Ectodermal cell (in vitro differentiated cells): Measurements from ENCODE around the gene IL21R.
"Not testable (repeated sequence)": the region's sequence is repeated elsewhere in the genome, so short reads cannot be mapped to it uniquely, and the experiment has no call there.

Source experiments
- H3K27ac ChIP-seq: 2 replicates; pipeline ENCODE4 v1.7.0; 2013; ENCODE audit warnings: mild to moderate bottlenecking, low read depth, low read length; ENCODE audit not compliant: insufficient read depth, poor library complexity, severe bottlenecking
- H3K27me3 ChIP-seq: 2 replicates; pipeline ENCODE4 v1.7.0; 2013; ENCODE audit warnings: mild to moderate bottlenecking, low read length; ENCODE audit not compliant: insufficient read depth, control insufficient read depth, poor library complexity, severe bottlenecking
- H3K36me3 ChIP-seq: one replicate; pipeline ENCODE4 v1.7.0; 2013; ENCODE audit warnings: low read length; ENCODE audit not compliant: control insufficient read depth, insufficient read depth
- H3K4me1 ChIP-seq: one replicate; pipeline ENCODE4 v1.7.0; 2013; ENCODE audit warnings: low read length; ENCODE audit not compliant: control insufficient read depth, insufficient read depth
- H3K4me3 ChIP-seq: 2 replicates; pipeline ENCODE4 v1.7.0; 2013; ENCODE audit warnings: low read depth, low read length, control low read depth; ENCODE audit not compliant: insufficient read depth
- H3K9me3 ChIP-seq: 2 replicates; pipeline ENCODE4 v1.7.0; 2013; ENCODE audit warnings: mild to moderate bottlenecking, low read length, moderate library complexity; ENCODE audit not compliant: control insufficient read depth
- WGBS, 2 experiments: methylation state at CpG; one replicate each; pipeline ENCODE4 v1.1.7; 2013; ENCODE audit warnings: missing lambda C conversion rate in 2 of 2; 5-methylcytosine and 5-hydroxymethylcytosine counted together

Gene IL21R

DNA sequence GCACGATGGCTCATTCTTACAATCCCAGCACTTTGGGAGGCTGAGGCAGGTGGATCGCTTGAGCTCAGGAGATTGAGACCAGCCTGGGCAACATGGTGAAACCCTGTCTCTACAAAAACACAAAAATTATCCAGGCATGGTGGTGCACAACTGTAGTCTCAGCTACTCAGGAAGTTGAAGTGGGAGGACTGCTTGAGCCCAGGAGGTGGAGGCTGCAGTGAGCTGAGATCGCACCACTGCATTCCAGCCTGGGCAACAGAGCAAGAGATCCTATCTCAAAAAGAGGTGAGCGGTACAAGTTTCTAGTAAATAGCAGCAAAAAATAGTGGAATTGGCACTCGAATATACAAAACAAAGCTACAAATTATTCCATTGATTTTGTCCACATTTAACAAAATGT is 31.2 kb downstream of the IL21R start:
- WGBS, 2 experiments = 87 to 89% methylated on average over 5 of the region's 5 CpGs
- H3K27ac ChIP-seq, H3K9me3 ChIP-seq, H3K27me3 ChIP-seq, H3K4me3 ChIP-seq, H3K4me1 ChIP-seq, H3K36me3 ChIP-seq: not testable (repeated sequence)

DNA sequence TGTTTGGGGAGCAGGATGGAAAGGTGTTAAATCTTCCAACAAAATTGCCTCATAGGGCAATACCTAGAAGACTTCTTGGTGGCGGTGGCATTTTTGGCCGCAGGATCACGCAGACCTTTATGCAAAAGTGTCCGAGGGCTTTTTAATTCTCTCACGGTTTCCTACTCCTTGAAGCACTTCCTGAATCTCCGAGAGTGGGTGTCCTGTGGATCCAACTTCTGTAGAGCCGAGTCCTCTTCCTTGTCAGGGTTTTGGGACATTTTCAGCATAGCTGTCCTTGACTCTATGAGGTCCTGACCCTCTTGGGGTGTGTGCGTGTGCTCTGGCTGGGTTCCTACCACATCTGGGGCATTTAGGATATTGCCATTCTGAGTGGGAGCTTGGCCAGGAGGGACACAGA is 31.7 kb downstream of the IL21R start:
- H3K36me3 ChIP-seq = no peaks in the 10 kb centered on the region
- no peak overlapping the region for H3K27ac ChIP-seq
- WGBS, 2 experiments = 88 to 91% methylated on average over 8 of the region's 8 CpGs
- H3K4me1 ChIP-seq = no peaks in the 10 kb centered on the region
- no peaks in the 10 kb centered on the region for H3K9me3 ChIP-seq
- H3K4me3 ChIP-seq = no peak overlapping the region
- H3K27me3 ChIP-seq = no peaks in the 10 kb centered on the region

DNA sequence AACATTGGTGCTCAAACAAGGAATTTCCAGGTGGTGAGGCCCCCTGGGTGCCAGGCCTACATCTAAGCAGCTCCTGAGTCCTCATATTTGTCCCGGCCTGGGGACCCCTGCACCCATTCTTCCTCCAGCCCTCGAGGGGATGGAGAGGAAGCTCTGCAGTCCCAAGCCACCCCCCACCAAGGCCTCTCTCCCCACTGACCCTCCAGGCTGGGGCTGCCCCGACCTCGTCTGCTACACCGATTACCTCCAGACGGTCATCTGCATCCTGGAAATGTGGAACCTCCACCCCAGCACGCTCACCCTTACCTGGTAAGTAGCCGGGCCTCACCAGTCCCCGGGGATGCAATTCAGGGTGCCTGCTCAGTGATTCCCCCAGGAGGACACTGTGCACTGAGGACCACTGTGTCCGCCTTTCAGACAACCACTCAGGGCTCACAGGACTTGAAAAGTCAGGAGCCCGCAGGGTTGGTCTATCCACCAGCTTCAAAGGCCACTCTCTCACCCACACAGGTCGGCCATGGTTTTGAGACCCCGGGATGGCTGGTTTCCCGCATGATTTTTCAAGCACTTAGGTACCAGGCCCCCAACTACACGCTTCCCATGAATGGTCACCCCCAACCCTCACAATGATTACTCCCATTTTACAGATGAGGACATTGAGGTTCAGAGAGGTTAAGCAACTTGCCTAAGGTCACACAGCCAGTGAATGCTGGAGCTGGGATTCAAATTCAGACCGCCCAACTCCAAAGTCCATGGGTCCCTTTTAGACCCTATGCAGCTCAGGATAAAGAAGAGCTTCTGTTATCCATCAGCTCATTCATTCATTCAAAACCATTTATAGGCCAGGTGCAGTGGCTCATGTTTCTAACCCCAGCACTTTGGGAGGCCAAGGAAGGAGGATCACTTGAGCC is 32.4 kb downstream of the IL21R start:
- Histone ChIP-seq H3K4me1 (no peaks in the 10 kb centered on the region), H3K9me3 (no peaks in the 10 kb centered on the region), H3K27ac (no peak overlapping the region), H3K27me3 (no peaks in the 10 kb centered on the region), H3K36me3 (no peaks in the 10 kb centered on the region), H3K4me3 (no peak overlapping the region)
- WGBS, 2 experiments = 90 to 93% methylated on average over 16 of the region's 16 CpGs

DNA sequence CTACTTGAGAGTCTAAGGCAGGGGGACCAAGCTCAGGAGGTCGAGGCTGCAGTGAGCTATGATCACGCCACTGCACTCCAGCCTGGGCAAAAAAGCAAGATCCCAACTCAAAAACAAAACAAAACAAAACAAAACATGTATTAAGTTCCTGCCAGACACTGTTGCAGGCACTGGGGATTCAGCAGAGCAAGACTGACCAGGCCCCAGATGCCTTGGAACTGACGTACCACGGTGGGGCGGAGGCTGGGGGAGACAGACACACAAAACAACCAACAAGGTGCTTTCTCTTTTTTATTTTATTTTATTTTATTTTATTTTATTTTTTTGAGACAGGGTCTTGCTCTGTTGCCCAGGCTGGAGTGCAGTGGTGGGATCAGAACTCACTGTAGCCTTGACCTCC is 33.2 kb downstream of the IL21R start:
- WGBS, 2 experiments = 94 to 97% methylated on average over 4 to 5 of the region's 5 CpGs

GRCh38 chr16:27436065-27436464 is 34.1 kb downstream of the IL21R start:
- Histone ChIP-seq H3K4me3 (no peak overlapping the region), H3K9me3 (no peaks in the 10 kb centered on the region), H3K27ac (no peak overlapping the region), H3K36me3 (no peaks in the 10 kb centered on the region), H3K27me3 (no peaks in the 10 kb centered on the region), H3K4me1 (no peaks in the 10 kb centered on the region)
- WGBS, 2 experiments = 91 to 93% methylated on average over 8 of the region's 8 CpGs

More for the DNA sequence above, 33.2 kb downstream of the IL21R start:
- not testable (repeated sequence) for H3K36me3 ChIP-seq, H3K4me3 ChIP-seq, H3K27me3 ChIP-seq, H3K4me1 ChIP-seq, H3K9me3 ChIP-seq, H3K27ac ChIP-seq

DNA sequence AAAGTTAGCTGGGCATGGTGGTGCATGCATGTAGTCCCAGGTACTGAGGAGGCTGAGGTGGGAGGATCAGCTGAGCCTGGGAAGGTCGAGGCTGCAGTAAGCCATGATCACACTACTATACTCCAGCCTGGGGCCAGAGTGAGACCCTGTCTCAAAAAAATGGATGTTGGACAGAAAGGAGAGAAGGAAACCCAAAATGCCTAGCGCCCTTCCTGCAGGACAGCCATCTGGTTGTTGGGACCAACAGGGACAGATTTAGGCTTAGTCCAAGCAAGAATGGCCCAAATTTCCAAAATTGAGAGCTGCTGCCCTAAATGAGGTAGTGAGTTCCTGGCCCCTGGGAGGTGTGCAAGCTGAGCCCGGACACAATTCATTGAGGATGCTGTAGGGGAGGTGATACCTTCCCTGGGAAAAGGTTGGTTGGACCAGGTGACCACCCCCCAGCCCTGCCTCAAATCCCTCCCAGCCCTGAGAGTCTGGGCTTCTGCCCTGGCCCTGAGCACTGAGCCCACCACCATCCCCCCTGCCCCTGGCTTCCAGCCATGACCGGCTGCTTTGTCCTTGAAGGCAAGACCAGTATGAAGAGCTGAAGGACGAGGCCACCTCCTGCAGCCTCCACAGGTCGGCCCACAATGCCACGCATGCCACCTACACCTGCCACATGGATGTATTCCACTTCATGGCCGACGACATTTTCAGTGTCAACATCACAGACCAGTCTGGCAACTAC is 35.1 kb downstream of the IL21R start:
- no peaks in the 10 kb centered on the region for H3K27me3 ChIP-seq
- 89 to 94% methylated on average over 9 of the region's 9 CpGs for WGBS, 2 experiments
- H3K9me3 ChIP-seq = no peaks in the 10 kb centered on the region
- H3K4me1 ChIP-seq = no peaks in the 10 kb centered on the region
- no peak overlapping the region for H3K27ac ChIP-seq
- no peaks in the 10 kb centered on the region for H3K36me3 ChIP-seq
- H3K4me3 ChIP-seq = no peak overlapping the region

DNA sequence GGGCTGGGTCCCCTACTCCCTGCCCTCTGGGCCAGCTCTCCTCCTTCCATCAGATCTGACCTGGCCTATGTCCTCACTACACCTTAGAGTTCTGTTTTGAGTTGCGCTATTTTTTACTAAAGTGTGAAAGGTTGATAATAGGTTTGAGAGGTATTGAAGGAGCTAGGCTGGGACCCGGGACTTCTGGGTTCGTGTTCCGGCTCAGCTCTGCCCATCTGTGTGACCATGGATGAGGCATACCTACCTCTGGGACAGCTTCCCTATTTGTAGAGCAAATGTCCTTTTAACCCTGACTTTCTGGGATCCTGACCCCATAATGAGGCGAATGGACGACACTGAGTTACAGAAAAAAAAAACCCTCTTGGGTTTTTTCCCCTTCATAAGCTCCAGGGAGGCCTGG is 36.0 kb downstream of the IL21R start:
- no peaks in the 10 kb centered on the region for H3K4me1 ChIP-seq
- WGBS, 2 experiments = 93 to 95% methylated on average over 6 of the region's 6 CpGs
- H3K9me3 ChIP-seq = no peaks in the 10 kb centered on the region
- no peaks in the 10 kb centered on the region for H3K27me3 ChIP-seq
- no peak overlapping the region for H3K27ac ChIP-seq
- no peaks in the 10 kb centered on the region for H3K36me3 ChIP-seq
- no peak overlapping the region for H3K4me3 ChIP-seq

- no peak overlapping the region for H3K4me3 ChIP-seq
- no peak overlapping the region for H3K27ac ChIP-seq
- H3K4me1 ChIP-seq = no peaks in the 10 kb centered on the region
- no peaks in the 10 kb centered on the region for H3K36me3 ChIP-seq
- H3K9me3 ChIP-seq = no peaks in the 10 kb centered on the region
- WGBS, 2 experiments = 78 to 86% methylated on average over 18 of the region's 18 CpGs
- no peaks in the 10 kb centered on the region for H3K27me3 ChIP-seq
These were observed 37.5 kb downstream of the IL21R start for GRCh38 chr16:27439271-27440018.

- Histone ChIP-seq H3K36me3 (no peaks in the 10 kb centered on the region), H3K27ac (no peak overlapping the region), H3K27me3 (no peaks in the 10 kb centered on the region), H3K9me3 (peaks cover 2% of the 10 kb centered on the region), H3K4me3 (no peak overlapping the region), H3K4me1 (no peaks in the 10 kb centered on the region)
- WGBS, 2 experiments = 91 to 92% methylated on average over 5 of the region's 5 CpGs
These were observed 39.3 kb downstream of the IL21R start for GRCh38 chr16:27441276-27441675.

- no peak overlapping the region for H3K4me3 ChIP-seq
- WGBS, 2 experiments = 90 to 94% methylated on average over 8 of the region's 8 CpGs
- no peaks in the 10 kb centered on the region for H3K4me1 ChIP-seq
- no peak overlapping the region for H3K27ac ChIP-seq
- H3K27me3 ChIP-seq = no peaks in the 10 kb centered on the region
- H3K9me3 ChIP-seq = peaks cover 2% of the 10 kb centered on the region
- no peaks in the 10 kb centered on the region for H3K36me3 ChIP-seq
These were observed 40.0 kb downstream of the IL21R start for GRCh38 chr16:27441998-27442397.
